ENCODE measurements around the gene TMEM269. TPM values are rescaled to one million over a fixed set of nuclear protein-coding genes. Genes with fewer than 3 reads are reported as not detected.

Gene TMEM269
- total RNA-seq, 1 donor from 2014 or later = not detected

DNA sequence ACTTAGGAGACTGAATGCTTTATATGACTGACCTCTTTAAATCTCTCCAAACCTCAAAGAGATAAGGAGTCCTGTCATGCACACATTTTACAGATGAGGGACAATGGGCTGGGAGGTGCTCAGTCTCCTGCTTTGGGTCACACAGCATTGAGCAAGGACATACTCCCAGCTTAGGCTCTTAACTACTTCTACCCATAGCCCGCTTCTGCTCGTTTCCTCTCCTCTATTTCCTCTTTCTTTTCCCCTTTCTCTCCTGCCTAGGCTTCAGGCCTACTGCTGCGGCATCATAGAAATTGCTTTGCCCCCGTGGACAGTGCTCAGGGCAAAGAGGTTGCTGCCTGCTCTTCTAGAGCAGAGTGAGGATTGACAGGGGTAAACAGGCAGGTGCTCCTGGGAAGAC, 49.2 kb downstream of the TMEM269 start:
- intact Hi-C loops (cut with micrococcal nuclease) = no loop called here
- Histone ChIP-seq H3K4me1 (no peaks in the 10 kb centered on the region), H3K27me3 (ENCODE audit: low read depth) (no peaks in the 10 kb centered on the region), H3K4me3 (no peak overlapping the region), H3K9me3 (replicated peaks) (no peaks in the 10 kb centered on the region), H3K36me3 (peaks cover 20% of the 10 kb centered on the region), H3K27ac (replicated peaks) (no peak overlapping the region)
- DNase-seq = no peak
- TF ChIP-seq, protein P1, sequence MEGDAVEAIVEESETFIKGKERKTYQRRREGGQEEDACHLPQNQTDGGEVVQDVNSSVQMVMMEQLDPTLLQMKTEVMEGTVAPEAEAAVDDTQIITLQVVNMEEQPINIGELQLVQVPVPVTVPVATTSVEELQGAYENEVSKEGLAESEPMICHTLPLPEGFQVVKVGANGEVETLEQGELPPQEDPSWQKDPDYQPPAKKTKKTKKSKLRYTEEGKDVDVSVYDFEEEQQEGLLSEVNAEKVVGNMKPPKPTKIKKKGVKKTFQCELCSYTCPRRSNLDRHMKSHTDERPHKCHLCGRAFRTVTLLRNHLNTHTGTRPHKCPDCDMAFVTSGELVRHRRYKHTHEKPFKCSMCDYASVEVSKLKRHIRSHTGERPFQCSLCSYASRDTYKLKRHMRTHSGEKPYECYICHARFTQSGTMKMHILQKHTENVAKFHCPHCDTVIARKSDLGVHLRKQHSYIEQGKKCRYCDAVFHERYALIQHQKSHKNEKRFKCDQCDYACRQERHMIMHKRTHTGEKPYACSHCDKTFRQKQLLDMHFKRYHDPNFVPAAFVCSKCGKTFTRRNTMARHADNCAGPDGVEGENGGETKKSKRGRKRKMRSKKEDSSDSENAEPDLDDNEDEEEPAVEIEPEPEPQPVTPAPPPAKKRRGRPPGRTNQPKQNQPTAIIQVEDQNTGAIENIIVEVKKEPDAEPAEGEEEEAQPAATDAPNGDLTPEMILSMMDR (IDR thresholded peaks at IDR 0.05; ENCODE audit: borderline replicate concordance) = no peak

DNA sequence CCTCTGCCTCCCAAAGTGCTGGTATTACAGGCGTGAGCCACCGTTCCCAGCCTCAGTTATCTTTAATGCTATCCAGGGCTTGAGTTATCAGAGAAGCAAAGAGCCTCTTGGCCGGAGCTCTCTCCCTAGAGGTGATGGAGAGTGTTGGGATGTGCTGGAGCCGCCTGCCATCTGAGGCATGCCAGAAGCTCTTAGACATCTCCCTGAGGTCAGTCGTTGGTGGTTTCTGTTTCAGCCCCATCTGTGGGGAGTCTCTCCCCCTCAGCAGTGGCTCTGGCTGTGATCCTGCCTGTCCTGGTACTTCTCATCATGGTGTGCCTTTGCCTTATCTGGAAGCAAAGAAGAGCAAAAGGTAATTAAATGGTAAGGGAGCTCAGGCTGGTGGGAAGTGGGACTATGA, 50.0 kb downstream of the TMEM269 start:
- H3K9me3 ChIP-seq (replicated peaks) = no peaks in the 10 kb centered on the region
- no peak for DNase-seq
- no peaks in the 10 kb centered on the region for H3K4me1 ChIP-seq
- no peak overlapping the region for H3K4me3 ChIP-seq
- no peak overlapping the region for H3K27ac ChIP-seq (replicated peaks)
- peaks cover 20% of the 10 kb centered on the region for H3K36me3 ChIP-seq
- TF ChIP-seq, protein P1 (IDR thresholded peaks at IDR 0.05; ENCODE audit: borderline replicate concordance) = no peak
- H3K27me3 ChIP-seq (ENCODE audit: low read depth) = no peaks in the 10 kb centered on the region
- intact Hi-C loops (cut with micrococcal nuclease) = no loop called here

GRCh38 chr1:42835422-42835821, 50.6 kb downstream of the TMEM269 start:
- DNase-seq = no peak
- intact Hi-C loops (cut with micrococcal nuclease) = no loop called here
- Histone ChIP-seq H3K27me3 (ENCODE audit: low read depth) (no peaks in the 10 kb centered on the region), H3K4me1 (no peaks in the 10 kb centered on the region), H3K4me3 (no peak overlapping the region), H3K9me3 (replicated peaks) (no peaks in the 10 kb centered on the region), H3K27ac (replicated peaks) (no peak overlapping the region), H3K36me3 (peaks cover 14% of the 10 kb centered on the region)
- TF ChIP-seq, protein P1 (IDR thresholded peaks at IDR 0.05; ENCODE audit: borderline replicate concordance) = no peak

GRCh38 chr1:42837709-42838108, 52.9 kb downstream of the TMEM269 start:
- Histone ChIP-seq H3K4me1 (peaks cover 6% of the 10 kb centered on the region), H3K27ac (replicated peaks) (no peak overlapping the region), H3K4me3 (no peak overlapping the region), H3K9me3 (replicated peaks) (no peaks in the 10 kb centered on the region), H3K27me3 (ENCODE audit: low read depth) (no peaks in the 10 kb centered on the region), H3K36me3 (peaks cover 11% of the 10 kb centered on the region)
- TF ChIP-seq, protein P1 (IDR thresholded peaks at IDR 0.05; ENCODE audit: borderline replicate concordance) = no peak
- DNase-seq = no peak
- intact Hi-C loops (cut with micrococcal nuclease) = no loop called here

DNA sequence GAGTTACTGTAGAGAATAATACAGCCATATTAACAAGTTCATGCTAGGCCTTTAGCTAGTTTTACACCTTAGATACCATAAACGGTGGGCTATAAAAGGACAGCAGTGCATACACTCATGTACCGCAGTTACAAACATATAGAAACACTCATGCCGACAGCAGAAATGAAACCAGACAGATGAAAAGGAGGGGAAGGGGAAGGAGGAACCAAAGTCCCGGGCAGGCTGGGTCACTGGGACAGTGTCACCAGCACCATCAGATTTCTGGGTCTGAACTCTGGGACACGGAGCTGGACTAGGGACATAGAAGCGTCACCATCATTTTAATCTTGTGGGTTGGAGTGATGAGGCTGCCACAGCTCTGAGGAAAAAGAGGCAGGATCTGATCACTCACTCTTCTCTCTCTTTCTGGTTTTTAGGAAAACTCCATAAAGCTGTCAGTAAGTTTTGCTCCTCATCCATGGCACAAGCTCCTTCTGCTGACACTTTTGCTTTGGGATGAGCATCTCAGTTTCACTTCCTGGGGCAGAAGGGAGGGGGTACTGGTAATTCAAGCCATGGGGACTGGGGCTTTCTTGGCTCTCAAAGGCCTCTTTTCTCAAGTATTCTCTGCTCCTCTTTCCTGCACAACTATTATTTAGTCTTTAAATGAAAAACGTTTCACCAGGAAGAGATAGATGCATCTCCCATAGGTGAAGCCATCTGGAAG, 53.8 kb downstream of the TMEM269 start:
- H3K4me1 ChIP-seq = peaks cover 6% of the 10 kb centered on the region
- H3K27ac ChIP-seq (replicated peaks) = no peak overlapping the region
- no peak overlapping the region for H3K4me3 ChIP-seq
- DNase-seq = no peak
- H3K9me3 ChIP-seq (replicated peaks) = no peaks in the 10 kb centered on the region
- H3K36me3 ChIP-seq = peaks cover 15% of the 10 kb centered on the region
- TF ChIP-seq, protein P1 (IDR thresholded peaks at IDR 0.05; ENCODE audit: borderline replicate concordance) = no peak
- intact Hi-C loops (cut with micrococcal nuclease) = no loop called here
- H3K27me3 ChIP-seq (ENCODE audit: low read depth) = no peaks in the 10 kb centered on the region
